ENCODE measurements around the gene MACROD2.

The MACROD2 gene

DNA sequence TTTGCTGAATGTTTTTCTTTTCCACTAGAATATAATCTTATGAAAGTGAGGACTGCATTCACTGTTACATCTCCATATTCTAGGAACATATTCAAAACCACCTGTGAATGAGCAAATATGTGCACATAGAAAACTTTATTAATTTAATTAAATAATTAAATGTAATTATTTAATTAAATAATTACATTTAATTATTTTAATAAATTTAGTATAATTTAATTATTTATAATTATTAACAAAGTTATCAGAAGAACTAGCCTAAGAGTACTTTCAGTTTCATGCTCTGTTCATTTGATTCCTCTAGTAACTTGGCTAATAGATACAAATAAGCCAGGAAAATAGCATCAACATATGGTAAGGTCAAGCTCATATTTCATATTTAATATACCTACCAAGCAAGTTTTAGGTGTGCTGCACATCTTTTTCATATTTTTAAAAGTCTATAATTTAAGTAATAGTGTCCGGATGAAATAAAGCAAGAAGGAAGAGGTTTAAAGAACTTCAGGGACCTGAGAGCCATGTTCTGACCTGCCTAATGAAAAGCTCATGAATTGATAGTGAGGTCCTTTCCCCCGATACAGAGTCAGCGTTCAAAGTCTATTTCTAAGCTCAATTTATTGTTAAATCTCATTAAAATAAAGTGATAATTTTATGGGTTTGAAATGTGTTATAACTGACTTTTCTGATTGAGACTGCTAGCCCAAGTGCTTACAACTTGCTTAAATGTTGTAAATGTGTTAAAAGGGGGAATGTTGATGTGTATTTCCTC lies 703.5 kb downstream of the MACROD2 start:
- Histone ChIP-seq H3K9ac (ENCODE audit: low read length) (no peak overlapping the region), H2AFZ (ENCODE audit: low read depth, low read length, severe bottlenecking) (no peak overlapping the region), H3K4me2 (ENCODE audit: low read depth, low read length, poor library complexity, severe bottlenecking) (no peak overlapping the region), H3K9me3 (ENCODE audit: insufficient read depth, low read length) (no peaks in the 10 kb centered on the region), H3K4me3 (ENCODE audit: insufficient read depth, low read length, poor library complexity, severe bottlenecking) (no peak overlapping the region), H3K36me3 (ENCODE audit: low read length) (no peaks in the 10 kb centered on the region), H3F3A (ENCODE audit: insufficient read depth) (no peaks in the 10 kb centered on the region), H3K27ac (ENCODE audit: low read depth, low read length) (no peak overlapping the region), H3K9me2 (replicated peaks; ENCODE audit: insufficient read depth, low read length) (no peaks in the 10 kb centered on the region), H4K20me1 (ENCODE audit: low read depth, low read length) (no peaks in the 10 kb centered on the region), H3K79me2 (ENCODE audit: insufficient read depth, low read length) (no peaks in the 10 kb centered on the region), H3K27me3 (ENCODE audit: low read length) (no peaks in the 10 kb centered on the region)
- TF ChIP-seq EZH2phosphoT487 (conservative IDR thresholded peaks at IDR 0.05; ENCODE audit: low read length), result no peak
- TF ChIP-seq, protein P1, sequence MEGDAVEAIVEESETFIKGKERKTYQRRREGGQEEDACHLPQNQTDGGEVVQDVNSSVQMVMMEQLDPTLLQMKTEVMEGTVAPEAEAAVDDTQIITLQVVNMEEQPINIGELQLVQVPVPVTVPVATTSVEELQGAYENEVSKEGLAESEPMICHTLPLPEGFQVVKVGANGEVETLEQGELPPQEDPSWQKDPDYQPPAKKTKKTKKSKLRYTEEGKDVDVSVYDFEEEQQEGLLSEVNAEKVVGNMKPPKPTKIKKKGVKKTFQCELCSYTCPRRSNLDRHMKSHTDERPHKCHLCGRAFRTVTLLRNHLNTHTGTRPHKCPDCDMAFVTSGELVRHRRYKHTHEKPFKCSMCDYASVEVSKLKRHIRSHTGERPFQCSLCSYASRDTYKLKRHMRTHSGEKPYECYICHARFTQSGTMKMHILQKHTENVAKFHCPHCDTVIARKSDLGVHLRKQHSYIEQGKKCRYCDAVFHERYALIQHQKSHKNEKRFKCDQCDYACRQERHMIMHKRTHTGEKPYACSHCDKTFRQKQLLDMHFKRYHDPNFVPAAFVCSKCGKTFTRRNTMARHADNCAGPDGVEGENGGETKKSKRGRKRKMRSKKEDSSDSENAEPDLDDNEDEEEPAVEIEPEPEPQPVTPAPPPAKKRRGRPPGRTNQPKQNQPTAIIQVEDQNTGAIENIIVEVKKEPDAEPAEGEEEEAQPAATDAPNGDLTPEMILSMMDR (IDR thresholded peaks at IDR 0.05; ENCODE audit: insufficient read depth, low read length, poor library complexity, severe bottlenecking), result no peak

DNA sequence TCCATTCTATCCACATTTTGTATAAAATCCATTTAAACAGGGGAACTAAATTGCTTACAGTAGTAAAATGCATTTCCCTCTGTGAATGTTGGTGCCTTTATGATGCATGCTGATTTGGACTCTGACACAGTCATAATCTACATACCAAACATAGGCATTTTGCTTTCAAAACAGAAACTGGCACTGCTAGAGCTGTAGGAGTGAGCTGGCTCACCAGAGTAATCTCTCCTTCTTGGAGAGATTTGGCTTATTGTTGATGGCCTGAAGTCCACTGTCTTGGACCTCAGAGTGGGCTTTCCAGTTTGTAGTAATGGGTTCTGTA lies 705.3 kb downstream of the MACROD2 start:
- TF ChIP-seq, protein P1 (IDR thresholded peaks at IDR 0.05; ENCODE audit: insufficient read depth, low read length, poor library complexity, severe bottlenecking), result no peak
- no peak for TF ChIP-seq EZH2phosphoT487 (conservative IDR thresholded peaks at IDR 0.05; ENCODE audit: low read length)
- no peak overlapping the region for H3K4me2 ChIP-seq (ENCODE audit: low read depth, low read length, poor library complexity, severe bottlenecking)
- no peak overlapping the region for H2AFZ ChIP-seq (ENCODE audit: low read depth, low read length, severe bottlenecking)

DNA sequence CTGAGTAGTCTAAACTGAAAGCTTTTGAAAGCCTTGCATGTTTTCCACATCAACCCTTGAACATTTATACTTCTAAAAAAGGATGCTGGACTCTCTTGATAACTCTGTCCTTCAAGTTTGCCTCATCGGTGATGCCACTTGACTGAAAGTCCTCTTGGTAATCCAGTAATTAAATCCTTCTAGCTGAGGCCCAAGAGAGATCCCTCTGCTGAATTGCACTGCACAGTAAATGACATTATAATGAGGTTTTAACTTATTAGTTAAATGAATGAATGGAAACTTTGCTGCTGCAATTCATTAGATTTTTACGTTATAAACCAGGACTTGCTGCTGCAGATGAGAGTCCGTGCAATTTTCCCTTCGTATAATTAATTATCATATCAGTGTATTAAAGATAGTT lies 706.0 kb downstream of the MACROD2 start:
- TF ChIP-seq, protein P1 (IDR thresholded peaks at IDR 0.05; ENCODE audit: insufficient read depth, low read length, poor library complexity, severe bottlenecking), result no peak
- no peak overlapping the region for H2AFZ ChIP-seq (ENCODE audit: low read depth, low read length, severe bottlenecking)
- no peak overlapping the region for H3K27ac ChIP-seq (ENCODE audit: low read depth, low read length)
- H3K79me2 ChIP-seq (ENCODE audit: insufficient read depth, low read length), result no peaks in the 10 kb centered on the region
- H3K9me2 ChIP-seq (replicated peaks; ENCODE audit: insufficient read depth, low read length), result no peaks in the 10 kb centered on the region
- no peaks in the 10 kb centered on the region for H3F3A ChIP-seq (ENCODE audit: insufficient read depth)
- H3K27me3 ChIP-seq (ENCODE audit: low read length), result no peaks in the 10 kb centered on the region
- no peak overlapping the region for H3K4me3 ChIP-seq (ENCODE audit: insufficient read depth, low read length, poor library complexity, severe bottlenecking)
- H4K20me1 ChIP-seq (ENCODE audit: low read depth, low read length), result no peaks in the 10 kb centered on the region
- H3K4me2 ChIP-seq (ENCODE audit: low read depth, low read length, poor library complexity, severe bottlenecking), result no peak overlapping the region
- no peaks in the 10 kb centered on the region for H3K9me3 ChIP-seq (ENCODE audit: insufficient read depth, low read length)
- H3K36me3 ChIP-seq (ENCODE audit: low read length), result no peaks in the 10 kb centered on the region
- H3K9ac ChIP-seq (ENCODE audit: low read length), result no peak overlapping the region

More for the DNA sequence above, 705.3 kb downstream of the MACROD2 start:
- no peak overlapping the region for H3K9ac ChIP-seq (ENCODE audit: low read length)
- no peaks in the 10 kb centered on the region for H4K20me1 ChIP-seq (ENCODE audit: low read depth, low read length)
- H3K4me3 ChIP-seq (ENCODE audit: insufficient read depth, low read length, poor library complexity, severe bottlenecking), result no peak overlapping the region
- no peaks in the 10 kb centered on the region for H3F3A ChIP-seq (ENCODE audit: insufficient read depth)
- no peaks in the 10 kb centered on the region for H3K9me3 ChIP-seq (ENCODE audit: insufficient read depth, low read length)
- no peaks in the 10 kb centered on the region for H3K36me3 ChIP-seq (ENCODE audit: low read length)
- no peaks in the 10 kb centered on the region for H3K27me3 ChIP-seq (ENCODE audit: low read length)
- H3K9me2 ChIP-seq (replicated peaks; ENCODE audit: insufficient read depth, low read length), result no peaks in the 10 kb centered on the region
- no peaks in the 10 kb centered on the region for H3K79me2 ChIP-seq (ENCODE audit: insufficient read depth, low read length)
- H3K27ac ChIP-seq (ENCODE audit: low read depth, low read length), result no peak overlapping the region
